K562 (cell line): ENCODE results near the gene TOMM5. TPM values are rescaled to one million over a fixed set of nuclear protein-coding genes. Genes with fewer than 3 reads are reported as not detected.

Source experiments
- BCOR ChIP-seq: fragments of 450-650 bp; IDR thresholded peaks from 2 replicates; pipeline ENCODE4 v1.6.1; 2016
- CBFA2T3 ChIP-seq: fragments of 450-650 bp; IDR thresholded peaks from 2 replicates; pipeline ENCODE4 v1.6.1; 2017
- CBFB ChIP-seq: sonication (generic); formaldehyde crosslinking; IDR thresholded peaks from 2 replicates; pipeline ENCODE4 v1.4.0; 2020; ENCODE audit warnings: mild to moderate bottlenecking, missing genetic modification reagents
- DPF2 ChIP-seq: fragments of 450-650 bp; IDR thresholded peaks from 2 replicates; pipeline ENCODE4 v1.6.1; 2016
- E2F3 ChIP-seq: fragments of 250-450 bp; sonication (Bioruptor Pico); IDR thresholded peaks from 2 replicates; pipeline ENCODE4 v1.4.0; 2020; ENCODE audit warnings: mild to moderate bottlenecking
- EGR1 ChIP-seq: fragments of 450-650 bp; conservative IDR thresholded peaks from 2 replicates; pipeline ENCODE4 v1.6.1; 2017; ENCODE audit warnings: mild to moderate bottlenecking
- ELF4 ChIP-seq: fragments of 450-650 bp; formaldehyde crosslinking; IDR thresholded peaks from 2 replicates; pipeline ENCODE4 v1.4.0; 2022; ENCODE audit warnings: missing genetic modification characterization
- FOXJ2 ChIP-seq: fragments of 200-800 bp; sonication (Bioruptor generic); IDR thresholded peaks from 2 replicates; pipeline ENCODE4 v1.6.1; 2016; ENCODE audit warnings: missing genetic modification characterization, missing compliant biosample characterization
- FOXM1 ChIP-seq, 2 experiments: fragments of 450-650 bp in 1 of 2; sonication (generic) in 1 of 2; formaldehyde crosslinking in 1 of 2; IDR thresholded peaks; 2 replicates each; pipeline versions ENCODE4 v1.6.1 to v1.9.0; 2017 to 2022; ENCODE audit warnings: low read depth in 2 of 2, mild to moderate bottlenecking in 2 of 2, missing genetic modification reagents in 1 of 2, moderate library complexity in 1 of 2
- GTF2F1 ChIP-seq: IDR thresholded peaks from 2 replicates; pipeline ENCODE4 v1.6.1; 2011; ENCODE audit warnings: low read depth, low read length, improper control_type of control experiment
- HEY1 ChIP-seq: fragments of 250-450 bp; sonication (Bioruptor Pico); IDR thresholded peaks from 2 replicates; pipeline ENCODE4 v1.5.0; 2020; ENCODE audit warnings: mild to moderate bottlenecking, moderate library complexity, borderline replicate concordance
- JUN ChIP-seq, 2 experiments: sonication (generic) in 1 of 2; formaldehyde crosslinking in 1 of 2; IDR thresholded peaks; 2 replicates each; pipeline versions ENCODE4 v1.6.1 to v1.8.0; 2012 to 2022; ENCODE audit warnings: borderline replicate concordance in 2 of 2, mild to moderate bottlenecking in 2 of 2, improper control_type of control experiment in 1 of 2, low read depth in 1 of 2, low read length in 1 of 2, missing genetic modification reagents in 1 of 2
- MAFF ChIP-seq: IDR thresholded peaks from 2 replicates; pipeline ENCODE4 v1.6.1; 2012; ENCODE audit warnings: low read length, improper control_type of control experiment
- MXI1 ChIP-seq: IDR thresholded peaks from 2 replicates; pipeline ENCODE4 v1.6.1; 2011; ENCODE audit warnings: low read depth, mild to moderate bottlenecking, improper control_type of control experiment, low read length
- MYBL2 ChIP-seq, 2 experiments: fragments of 450-650 bp in 1 of 2; sonication (generic) in 1 of 2; formaldehyde crosslinking in 1 of 2; IDR thresholded peaks; 2 replicates each; pipeline versions ENCODE4 v1.6.1 to v1.8.1; 2017 to 2022; ENCODE audit warnings: borderline replicate concordance in 1 of 2, inconsistent platforms in 1 of 2, low read depth in 1 of 2, mild to moderate bottlenecking in 1 of 2, missing genetic modification reagents in 1 of 2, moderate library complexity in 1 of 2
- NEUROD1 ChIP-seq: fragments of 150-350 bp; IDR thresholded peaks from 2 replicates; pipeline ENCODE4 v1.6.1; 2014; ENCODE audit warnings: borderline replicate concordance, low read length, low read depth; ENCODE audit not compliant: partially characterized antibody
- PTBP1 ChIP-seq: fragments of 200-400 bp; formaldehyde crosslinking; IDR thresholded peaks from 2 replicates; pipeline ENCODE4 v1.6.1; 2017; ENCODE audit warnings: low read depth, low read length
- SMARCA5 ChIP-seq: fragments of 450-650 bp; IDR thresholded peaks from 2 replicates; pipeline ENCODE4 v1.6.1; 2016
- TEAD1 ChIP-seq, 2 experiments: fragments of 450-650 bp in 1 of 2; sonication (generic) in 1 of 2; formaldehyde crosslinking; IDR thresholded peaks; 2 replicates each; pipeline versions ENCODE4 v1.4.0 to v1.8.0; 2020 to 2022; ENCODE audit warnings: mild to moderate bottlenecking in 2 of 2, missing genetic modification reagents in 1 of 2
- TEAD4 ChIP-seq, 2 experiments: sonication (generic) in 1 of 2; formaldehyde crosslinking in 1 of 2; IDR thresholded peaks; 2 replicates each; pipeline versions ENCODE4 v1.6.1 to v1.8.0; 2012 to 2022; ENCODE audit warnings: borderline replicate concordance in 1 of 2, inconsistent platforms in 1 of 2, low read length in 1 of 2, mild to moderate bottlenecking in 1 of 2, missing genetic modification reagents in 1 of 2
- USF1 ChIP-seq: sonication (generic); formaldehyde crosslinking; IDR thresholded peaks from 2 replicates; pipeline ENCODE4 v1.9.0; 2022; ENCODE audit warnings: mild to moderate bottlenecking, missing genetic modification reagents
- ZBTB34 ChIP-seq: fragments of 250-450 bp; sonication (Bioruptor Pico); IDR thresholded peaks from 2 replicates; pipeline ENCODE4 v1.8.0; 2021; ENCODE audit warnings: mild to moderate bottlenecking, moderate library complexity
- ZFPM2 ChIP-seq: fragments of 250-450 bp; sonication (Bioruptor Pico); IDR thresholded peaks from 2 replicates; pipeline ENCODE4 v1.5.1; 2022; ENCODE audit warnings: mild to moderate bottlenecking
- ZNF134 ChIP-seq: fragments of 250-450 bp; sonication (Bioruptor Pico); conservative IDR thresholded peaks from 2 replicates; pipeline ENCODE4 v1.4.0; 2020
- ZNF408 ChIP-seq: fragments of 250-450 bp; sonication (Bioruptor Pico); IDR thresholded peaks from 2 replicates; pipeline ENCODE4 v1.4.0; 2020; ENCODE audit warnings: low read depth, mild to moderate bottlenecking, moderate library complexity
- ZNF445 ChIP-seq: fragments of 250-450 bp; sonication (Bioruptor Pico); IDR thresholded peaks from 2 replicates; pipeline ENCODE4 v1.4.0; 2020; ENCODE audit warnings: low read depth, mild to moderate bottlenecking, moderate library complexity
- ZNF589 ChIP-seq: fragments of 200-800 bp; sonication (Bioruptor generic); IDR thresholded peaks from 2 replicates; pipeline ENCODE4 v1.6.1; 2016; ENCODE audit warnings: low read depth, missing genetic modification characterization, missing compliant biosample characterization
- polyA plus RNA-seq, 8 experiments: library from polyadenylated mRNA; depleted of rRNA in 4 of 8; stranded (reverse) in 5 of 8; unstranded in 3 of 8; fragments of >200 nt; fragmentation: Nextera tagmentation in 2 of 8; fragmentation: Illumina TruSeq in 1 of 8; extraction: Ambion mirVana in 2 of 8; extraction: Trizol in 1 of 8; gene quantifications; 2 replicates each; pipeline versions ENCODE4 v1.2.1 to v1.2.3, GENCODE V29; 2011 to 2014; ENCODE audit warnings: inconsistent platforms in 1 of 8, missing spikeins in 1 of 8
- total RNA-seq, 7 experiments: library from RNA; depleted of rRNA in 6 of 7; stranded (reverse); fragments of >200 nt in 6 of 7; fragmentation: Illumina TruSeq in 2 of 7; extraction: Trizol in 2 of 7; gene quantifications; 2 replicates each; pipeline versions ENCODE4 v1.2.1 to v1.2.3, GENCODE V29; 2011 to 2021; ENCODE audit warnings: low replicate concordance in 1 of 7

Gene TOMM5
- total and polyA plus RNA-seq, 9 of the 15 experiments (the other 6 are each of a cell fraction or from before 2014, with no cell fraction given) = 262 to 1,742 (median 496) TPM

- no peak for TF ChIP-seq HEY1 (CRISPR knock-in tag)
- TF ChIP-seq USF1 (CRISPR knock-in tag) = no peak; the same call in 1 of the 2 replicates
- TF ChIP-seq BCOR = peak; percentile 76
- no peak for TF ChIP-seq MAFF
- 0 out of 2 replicates have a peak, but pooled peaks have one; percentile 61 for TF ChIP-seq ELF4 (CRISPR knock-in tag)
- TF ChIP-seq CBFB = peak; percentile 61; the same call in 1 of the 2 replicates
- peak; percentile 42 for TF ChIP-seq MXI1
- TF ChIP-seq GTF2F1 = 0 out of 2 replicates have a peak, but pooled peaks have one; percentile 39
- no peak for TF ChIP-seq ZNF445 (CRISPR knock-in tag)
- no peak for TF ChIP-seq MYBL2 (IDR thresholded peaks at IDR 0.05; ENCODE audit: low read depth)
- TF ChIP-seq MYBL2 (CRISPR knock-in tag; IDR thresholded peaks at IDR 0.05; ENCODE audit: borderline replicate concordance) = no peak
- TF ChIP-seq ZNF134 (CRISPR knock-in tag) = no peak
- TF ChIP-seq DPF2 = no peak
- TF ChIP-seq ZNF589 (CRISPR knock-in tag) = peak; percentile 66; the same call in 1 of the 2 replicates
- no peak for TF ChIP-seq ZFPM2
- peak; percentile 92 for TF ChIP-seq E2F3 (CRISPR knock-in tag)
- TF ChIP-seq SMARCA5 = no peak
- no peak for TF ChIP-seq ZNF408 (CRISPR knock-in tag)
- TF ChIP-seq JUN (IDR thresholded peaks at IDR 0.05; ENCODE audit: borderline replicate concordance, low read depth, low read length) = peak; percentile 46; the same call in 1 of the 2 replicates
- peak; percentile 48; the same call in 1 of the 2 replicates for TF ChIP-seq JUN (CRISPR knock-in tag; IDR thresholded peaks at IDR 0.05; ENCODE audit: borderline replicate concordance)
- no peak for TF ChIP-seq EGR1
- TF ChIP-seq TEAD1 (CRISPR knock-in tag; IDR thresholded peaks at IDR 0.05) = no peak; a peak in 1 of 4 replicates
- no peak for TF ChIP-seq ZBTB34 (CRISPR knock-in tag)
- TF ChIP-seq FOXJ2 (tag) = no peak
- no peak for TF ChIP-seq PTBP1
- no peak; the same call in 1 of the 2 replicates for TF ChIP-seq FOXM1 (IDR thresholded peaks at IDR 0.05; ENCODE audit: low read depth)
- TF ChIP-seq FOXM1 (CRISPR knock-in tag; IDR thresholded peaks at IDR 0.05; ENCODE audit: low read depth) = no peak
- TF ChIP-seq TEAD4 (IDR thresholded peaks at IDR 0.05; ENCODE audit: low read length) = peak; percentile 50
- TF ChIP-seq TEAD4 (CRISPR knock-in tag; IDR thresholded peaks at IDR 0.05; ENCODE audit: borderline replicate concordance) = peak; percentile 86; the same call in 1 of the 2 replicates
- peak; percentile 43 for TF ChIP-seq NEUROD1
- TF ChIP-seq CBFA2T3 = no peak
These were observed at the start of gene TOMM5 (continued) for GRCh38 chr9:37592108-37592951.
